Ramos (cell line): ENCODE results near the gene CFHR3.
"Not testable (repeated sequence)": the region's sequence is repeated elsewhere in the genome, so short reads cannot be mapped to it uniquely, and the experiment has no call there.

Experiments
- in situ Hi-C: fragments of 300-500 bp; cut with MboI; formaldehyde crosslinking; loops from one replicate; pipeline ENCODE4 v1.14.3; 2022; ENCODE audit warnings: low sequenced_read_pairs; ENCODE audit not compliant: unreplicated experiment

CFHR3 gene

DNA sequence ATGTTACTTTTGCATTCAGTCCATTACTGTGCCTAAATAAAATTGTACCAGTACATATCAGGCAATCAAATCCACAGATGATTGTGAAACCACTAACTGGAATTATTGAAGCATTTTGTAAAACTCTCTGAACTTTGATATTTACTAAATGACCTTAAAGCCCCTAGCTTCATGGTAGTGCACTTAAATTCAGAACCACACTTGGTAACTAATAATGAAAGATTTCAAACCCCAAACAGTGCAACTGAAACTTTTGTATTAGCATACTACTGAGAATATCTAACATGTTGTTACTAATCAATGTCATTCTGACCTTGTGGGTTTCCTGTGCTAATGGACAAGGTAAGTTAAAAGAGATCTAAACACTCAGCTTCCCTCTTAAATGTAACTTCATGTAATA is at the start of gene CFHR3:
Gene CFHR3 (plus strand): TSS at position 238 of the 400 bp plus-strand sequence. CDS start 47 bp downstream, at position 285.
- in situ Hi-C loops, result no loop called here

DNA sequence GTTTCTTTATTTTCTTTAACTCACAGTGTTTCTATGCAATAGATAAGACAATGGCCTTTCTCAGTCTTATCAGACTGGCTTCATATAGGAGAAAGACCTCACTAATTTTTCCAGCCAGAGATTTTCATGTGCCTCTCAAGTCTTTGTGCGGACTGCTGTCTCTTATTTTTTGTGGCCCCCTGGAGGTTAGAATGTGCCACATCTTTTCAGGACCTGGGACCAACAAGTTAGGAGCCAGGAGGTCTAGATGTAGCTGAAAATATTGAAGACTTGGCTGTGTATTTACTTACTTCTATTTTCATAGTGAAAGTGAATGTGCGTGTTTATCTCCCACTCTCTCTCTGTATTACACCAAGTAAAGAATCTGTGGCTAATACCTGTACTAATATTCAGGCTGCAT is 42.1 kb upstream of the CFHR3 start:
- in situ Hi-C loops, result no loop called here

DNA sequence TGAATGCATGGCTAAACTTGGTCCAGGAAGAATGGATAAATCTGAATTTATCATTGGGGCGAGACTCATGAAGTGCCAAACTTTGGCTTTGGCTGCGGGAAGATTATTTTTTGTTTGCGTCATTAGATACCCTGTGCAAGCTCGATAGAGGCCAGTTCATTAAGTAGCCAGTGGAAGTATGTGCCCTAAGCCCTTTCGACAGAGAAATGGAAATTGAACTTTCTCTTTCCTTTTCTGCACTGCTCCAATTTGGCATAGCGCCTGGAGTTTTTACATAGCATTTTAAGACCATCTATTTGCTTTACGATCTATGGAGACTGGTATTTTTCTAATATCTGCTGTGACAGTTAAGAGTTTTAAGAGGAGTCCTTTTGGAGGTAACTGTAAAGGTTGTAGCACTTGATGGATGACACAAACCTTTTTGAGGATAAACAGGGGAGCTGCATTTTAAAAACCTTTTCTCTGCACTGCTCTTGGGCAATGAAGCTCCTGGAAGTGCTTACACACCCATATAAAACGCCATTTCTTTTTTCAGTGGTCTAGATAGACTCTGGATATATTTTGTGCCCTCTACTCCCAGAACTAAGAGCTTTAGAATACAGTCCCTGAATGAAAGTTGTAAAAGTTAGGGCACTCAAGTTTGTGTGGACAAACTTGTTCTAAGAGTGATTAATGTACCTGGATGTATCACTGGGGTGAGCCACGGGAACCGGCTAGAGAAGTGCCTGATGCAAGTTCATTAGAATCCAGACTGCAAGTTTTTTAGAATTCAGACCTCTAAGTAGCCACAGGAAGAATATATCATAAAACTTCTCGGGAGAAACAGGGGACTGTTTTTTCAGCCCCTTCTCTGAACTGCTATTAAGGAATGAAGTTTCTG is 41.3 kb upstream of the CFHR3 start:
- in situ Hi-C loops, result no loop called here

DNA sequence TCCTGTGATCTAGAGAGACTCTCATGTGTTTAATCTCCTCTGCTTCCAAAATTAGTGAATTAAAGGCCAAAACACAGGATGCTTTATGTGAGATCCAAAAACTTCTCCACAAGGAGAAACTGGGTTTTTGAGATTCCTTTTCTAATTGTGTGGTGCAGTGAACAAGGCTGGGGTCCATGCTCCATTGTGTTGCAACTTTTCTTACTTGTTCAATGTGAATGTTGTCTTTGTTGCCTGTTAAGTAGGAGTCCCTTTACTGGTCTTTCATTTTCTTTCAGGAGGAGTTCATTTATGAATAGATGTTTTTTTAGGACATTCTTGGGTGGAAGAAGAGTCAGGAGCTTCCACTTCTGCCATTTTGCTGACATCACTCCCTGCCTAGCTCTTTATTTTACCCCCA is 40.6 kb upstream of the CFHR3 start:
- in situ Hi-C loops, result no loop called here

DNA sequence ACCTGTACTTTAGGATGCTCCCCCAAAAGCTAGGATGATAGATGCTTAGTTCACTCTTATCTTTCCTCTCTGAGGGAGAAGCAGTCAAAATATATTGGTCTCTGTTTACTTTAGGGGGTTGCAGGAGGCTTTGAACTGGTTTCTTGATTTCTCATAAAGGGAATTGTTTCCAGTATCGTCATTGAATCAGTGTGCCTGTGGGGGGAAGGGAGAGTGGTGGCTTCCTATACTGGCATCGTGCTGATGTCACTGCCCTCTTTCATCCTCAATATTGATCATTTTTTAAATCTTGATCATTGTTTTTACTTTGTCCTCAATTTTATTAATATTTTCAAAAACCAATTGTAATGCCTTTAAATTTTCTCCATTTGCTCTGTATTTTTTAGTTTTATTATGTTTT is 40.2 kb upstream of the CFHR3 start:
- in situ Hi-C loops, result no loop called here

DNA sequence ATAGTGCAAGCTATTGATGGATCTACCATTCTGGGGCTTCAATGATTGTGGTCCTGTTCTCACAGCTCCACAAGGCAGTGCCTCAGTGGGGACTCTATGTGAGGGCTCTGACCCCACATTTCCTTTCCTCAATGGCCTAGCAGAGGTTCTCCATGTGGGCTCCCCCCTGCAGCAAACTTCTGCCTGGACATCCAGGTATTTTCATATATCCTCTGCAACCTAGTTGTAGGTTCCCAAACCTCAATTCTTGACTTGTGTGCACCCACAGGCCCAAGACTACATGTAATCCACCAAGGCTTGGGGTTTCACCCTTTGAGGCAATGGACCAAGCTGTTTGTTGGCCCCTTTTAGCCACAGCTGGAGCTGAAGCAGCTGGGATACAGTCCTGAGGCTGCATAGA is 35.9 kb upstream of the CFHR3 start:
- in situ Hi-C loops, result no loop called here

DNA sequence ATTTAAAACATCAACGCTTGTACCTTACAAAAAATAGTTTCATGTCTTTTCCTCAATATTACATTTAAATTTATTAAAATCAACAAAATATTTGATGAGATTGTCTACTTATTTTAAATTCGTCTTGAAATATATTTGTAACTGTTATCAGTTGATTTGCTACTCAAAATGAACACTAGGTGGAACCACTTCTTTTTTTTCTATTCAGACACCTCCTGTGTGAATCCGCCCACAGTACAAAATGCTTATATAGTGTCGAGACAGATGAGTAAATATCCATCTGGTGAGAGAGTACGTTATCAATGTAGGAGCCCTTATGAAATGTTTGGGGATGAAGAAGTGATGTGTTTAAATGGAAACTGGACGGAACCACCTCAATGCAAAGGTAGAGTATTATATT is 31.4 kb upstream of the CFHR3 start:
- in situ Hi-C loops, result not testable (repeated sequence)

DNA sequence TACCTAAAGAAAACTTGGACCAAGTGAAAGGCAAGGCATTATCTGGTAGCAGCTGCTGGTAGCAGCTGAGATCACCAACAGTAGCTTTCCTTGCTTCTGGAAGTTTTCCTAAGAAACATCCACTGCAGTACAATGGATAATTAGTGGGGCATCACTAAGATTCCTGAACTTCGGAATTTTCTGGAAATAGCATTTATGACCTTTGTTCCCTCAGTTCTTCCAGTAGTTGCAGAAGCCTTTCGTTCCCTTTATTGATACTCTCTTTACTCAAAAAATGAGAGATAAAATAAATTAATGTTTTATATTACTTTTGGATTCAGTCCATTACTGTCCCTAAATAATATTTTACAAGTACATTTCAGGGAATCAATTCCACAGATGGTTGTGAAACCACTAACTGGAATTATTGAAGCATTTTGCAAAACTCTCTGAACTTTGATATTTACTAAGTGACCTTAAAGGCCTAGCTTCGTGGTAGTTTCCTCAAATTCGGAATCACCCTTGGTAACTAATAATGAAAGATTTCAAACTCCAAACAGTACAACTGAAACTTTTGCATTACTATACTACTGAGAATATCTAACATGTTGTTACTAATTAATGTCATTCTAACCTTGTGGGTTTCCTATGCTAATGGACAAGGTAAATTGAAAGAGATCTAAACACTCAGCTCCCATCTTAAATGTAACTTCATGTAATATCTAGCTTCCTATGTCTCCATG is 9.5 kb upstream of the CFHR3 start:
- in situ Hi-C loops, result not testable (repeated sequence)

DNA sequence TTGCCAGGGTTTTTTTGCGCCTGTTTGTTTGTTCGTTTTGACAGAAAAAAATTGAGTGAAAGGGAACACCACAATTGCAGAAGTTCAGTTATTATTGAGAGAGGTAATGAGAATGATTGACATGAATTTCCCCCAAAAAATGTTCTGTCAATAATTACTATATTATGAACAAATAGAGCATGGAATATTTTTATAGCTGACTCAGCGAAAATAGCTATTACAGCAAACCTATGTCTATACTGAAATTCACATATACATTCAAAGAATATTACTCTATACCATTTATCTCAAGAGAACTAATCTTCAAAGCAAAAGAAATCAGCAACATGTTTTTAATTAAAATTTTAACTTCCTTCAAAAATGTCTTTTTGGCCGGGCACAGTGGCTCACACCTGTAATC is 4.8 kb upstream of the CFHR3 start:
- in situ Hi-C loops, result not testable (repeated sequence)

DNA sequence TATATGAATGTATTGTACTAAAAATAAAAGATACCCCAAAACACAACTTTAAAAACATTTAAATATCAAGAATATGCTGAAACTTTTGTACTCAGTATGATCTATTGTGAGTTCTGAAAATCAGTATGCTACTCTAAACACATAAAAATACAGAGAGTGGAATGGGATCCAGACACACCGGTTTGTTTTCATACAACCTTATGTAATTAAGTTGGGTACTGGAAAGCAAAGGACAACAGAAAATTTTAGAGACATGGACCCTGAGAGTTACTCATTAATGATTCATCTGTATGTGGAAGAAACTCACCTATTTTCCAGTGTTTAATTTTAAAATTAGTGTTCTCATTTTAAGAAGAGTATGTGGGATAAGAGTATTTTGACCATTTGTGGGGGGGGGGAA is 927 bp upstream of the CFHR3 start:
- in situ Hi-C loops, result no loop called here

DNA sequence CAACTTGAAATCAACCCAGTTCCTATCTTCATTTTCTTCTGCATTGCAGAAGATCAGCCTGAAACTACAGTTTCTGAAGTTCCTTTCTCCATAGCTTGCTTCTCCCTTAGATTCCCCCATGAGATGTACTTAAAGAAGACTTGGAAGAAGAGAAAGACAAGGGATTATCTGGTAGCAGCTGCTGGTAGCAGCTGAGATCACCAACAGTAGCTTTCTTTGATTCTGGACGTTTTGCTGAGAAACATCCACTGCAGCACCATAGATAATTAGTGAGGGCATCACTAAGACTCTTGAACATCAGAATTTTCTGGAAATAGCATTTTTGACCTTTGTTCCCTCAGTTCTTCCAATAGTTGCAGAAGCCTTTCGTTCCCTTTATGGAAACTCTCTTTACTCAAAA is 465 bp upstream of the CFHR3 start:
- in situ Hi-C loops, result no loop called here

DNA sequence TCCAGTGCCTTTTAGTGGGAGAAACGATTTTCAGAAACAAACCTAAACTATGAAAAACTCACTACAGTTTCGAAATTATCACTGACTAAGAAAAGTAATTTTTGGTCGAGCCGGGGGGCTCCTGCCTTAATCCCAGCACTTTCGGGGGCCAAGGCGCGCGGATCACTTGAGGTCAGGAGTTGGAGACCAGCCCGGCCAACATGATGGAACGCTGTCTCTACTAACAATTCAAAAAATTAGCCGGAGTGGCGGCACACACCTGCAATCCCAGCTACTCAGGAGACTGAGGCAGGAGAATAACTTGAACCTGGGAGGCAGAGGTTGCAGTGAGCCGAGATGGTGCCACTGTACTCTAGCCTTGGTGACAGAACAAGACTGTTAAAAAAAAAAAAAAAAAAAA is 3.0 kb downstream of the CFHR3 start:
- in situ Hi-C loops, result no loop called here

DNA sequence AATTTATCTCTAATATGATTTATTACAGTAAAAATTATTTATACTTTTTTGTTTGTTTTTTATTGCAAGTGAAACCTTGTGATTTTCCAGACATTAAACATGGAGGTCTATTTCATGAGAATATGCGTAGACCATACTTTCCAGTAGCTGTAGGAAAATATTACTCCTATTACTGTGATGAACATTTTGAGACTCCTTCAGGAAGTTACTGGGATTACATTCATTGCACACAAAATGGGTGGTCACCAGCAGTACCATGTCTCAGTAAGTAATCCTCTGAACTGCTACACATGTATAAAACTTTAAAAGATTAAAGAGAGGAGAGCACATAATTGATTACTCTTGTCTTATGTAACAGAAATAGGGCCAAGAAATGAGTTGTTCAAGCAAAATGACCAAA is 4.5 kb downstream of the CFHR3 start:
- in situ Hi-C loops, result no loop called here

DNA sequence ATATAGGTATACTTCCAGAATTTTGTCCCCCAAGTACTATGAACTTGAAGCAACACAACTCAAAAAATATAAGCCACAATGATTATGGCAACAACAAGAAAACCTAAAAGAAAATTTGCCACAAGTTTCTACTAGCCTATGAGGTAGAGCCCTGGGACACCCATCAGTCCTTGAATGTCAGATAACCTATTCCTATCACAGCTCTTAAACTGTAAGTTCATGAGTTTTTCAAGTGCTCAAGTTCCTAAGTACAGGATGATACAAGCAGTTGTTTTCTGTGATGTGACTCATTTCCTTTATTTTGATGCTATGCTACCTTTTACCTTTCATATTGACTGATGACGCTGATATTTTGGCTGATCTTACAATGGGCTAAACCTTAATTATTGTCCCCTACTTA is 16.6 kb downstream of the CFHR3 start:
- in situ Hi-C loops, result not testable (repeated sequence)

DNA sequence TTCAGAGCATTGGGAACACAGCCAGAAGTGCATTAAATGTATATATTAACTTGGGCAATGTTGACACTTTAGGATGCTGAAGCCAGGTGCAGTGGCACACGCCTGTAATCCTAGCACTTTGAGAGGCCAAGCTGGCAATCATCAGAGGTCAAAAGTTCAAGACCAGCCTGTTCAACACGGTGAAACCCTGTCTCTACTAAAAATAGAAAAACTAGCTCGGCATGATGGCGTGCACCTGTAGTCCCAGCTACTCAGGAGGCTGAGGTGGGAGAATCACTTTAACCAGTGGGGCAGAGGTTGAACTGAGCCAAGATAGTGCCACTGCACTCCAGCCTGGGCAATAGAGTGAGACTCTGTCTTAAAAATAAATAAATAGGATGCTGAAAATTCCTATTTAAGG is 19.5 kb downstream of the CFHR3 start:
- in situ Hi-C loops, result not testable (repeated sequence)

DNA sequence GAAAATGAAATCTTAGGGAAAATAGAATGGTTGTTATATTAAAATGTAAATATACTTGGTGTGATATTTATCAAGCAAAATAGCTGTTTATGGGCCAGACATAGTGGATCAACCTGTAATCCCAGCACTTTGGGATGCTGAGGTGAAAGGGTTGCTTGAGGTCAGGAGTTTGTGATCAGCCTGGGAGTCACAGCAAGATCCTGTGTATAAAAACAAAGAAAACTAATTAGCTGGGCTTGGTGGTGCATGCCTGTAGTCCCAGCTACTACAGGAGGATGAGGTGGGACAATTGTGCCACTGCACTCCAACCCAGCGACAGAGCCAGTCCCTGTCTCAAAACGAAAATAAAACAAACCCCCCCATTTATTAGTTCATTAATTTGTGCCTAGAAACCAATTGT is 23.3 kb downstream of the CFHR3 start:
- in situ Hi-C loops, result no loop called here

DNA sequence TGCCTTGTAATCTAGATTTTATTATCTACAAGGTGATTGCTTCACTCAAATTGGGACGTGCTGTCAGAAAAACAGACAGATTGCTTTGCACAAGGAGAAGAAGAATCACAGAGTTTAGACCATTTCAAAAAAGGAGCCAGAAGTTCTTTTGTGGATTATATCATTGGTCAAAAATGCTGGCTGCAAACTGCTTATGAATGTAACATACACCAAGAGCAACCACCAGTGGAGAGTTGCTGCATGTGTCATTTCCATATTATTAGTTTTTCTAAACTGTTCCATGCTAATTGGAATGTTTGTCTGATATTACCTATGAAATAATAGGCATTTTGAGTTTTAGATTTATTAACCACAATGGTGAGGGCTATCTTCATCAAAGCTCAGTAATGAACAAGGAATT is 27.3 kb downstream of the CFHR3 start:
- in situ Hi-C loops, result not testable (repeated sequence)

DNA sequence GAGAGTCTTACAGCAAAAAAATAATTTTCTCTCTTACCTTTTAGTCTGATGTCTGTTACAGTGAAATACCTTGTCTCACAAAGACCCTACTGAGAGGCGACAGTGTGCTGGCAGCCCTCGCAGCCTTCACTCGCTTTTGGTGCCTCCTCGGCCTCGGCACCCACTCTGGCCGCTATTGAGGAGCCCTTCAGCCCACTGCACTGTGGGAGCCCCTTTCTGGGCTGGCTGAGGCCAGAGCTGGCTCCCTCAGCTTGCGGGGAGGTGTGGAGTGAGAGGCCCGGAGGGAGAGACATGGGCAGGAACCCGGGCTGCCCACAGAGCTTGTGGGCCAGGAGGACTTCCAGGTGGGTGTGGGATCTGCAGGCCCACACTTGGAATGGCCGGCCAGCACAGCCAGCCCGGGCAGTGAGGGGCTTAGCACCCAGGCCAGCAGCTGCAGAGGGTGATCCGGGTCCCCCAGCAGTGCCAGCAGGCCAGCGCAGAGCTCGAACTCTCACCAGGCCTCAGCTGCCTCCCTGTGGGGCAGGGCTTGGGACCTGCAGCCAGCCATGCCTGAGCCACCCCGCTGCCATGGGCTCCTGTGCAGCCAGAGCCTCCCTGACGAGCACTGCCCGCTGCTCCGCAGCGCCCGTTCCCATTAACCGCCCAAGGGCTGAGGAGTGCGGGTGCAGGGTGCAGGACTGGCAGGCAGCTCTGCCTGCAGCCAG is 34.0 kb downstream of the CFHR3 start:
- in situ Hi-C loops, result no loop called here

DNA sequence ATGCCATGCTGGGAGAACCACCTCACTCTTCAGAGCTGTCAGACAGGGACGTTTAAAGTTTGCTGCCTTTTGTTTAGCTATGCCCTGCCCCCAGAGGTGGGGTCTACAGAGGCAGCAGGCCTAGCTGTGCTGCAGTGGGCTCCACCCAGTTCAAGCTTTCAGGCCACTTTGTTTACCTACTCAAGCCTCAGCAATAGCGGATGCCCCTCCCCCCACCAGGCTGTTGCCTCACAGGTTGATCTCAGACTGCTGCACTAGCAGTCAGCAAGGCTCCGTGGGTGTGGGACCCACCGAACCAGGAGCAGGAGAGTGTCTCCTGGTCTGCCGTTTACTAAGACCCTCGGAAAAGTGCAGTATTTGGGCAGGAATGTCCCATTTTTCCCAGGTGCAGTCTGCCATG is 42.8 kb downstream of the CFHR3 start:
- in situ Hi-C loops, result not testable (repeated sequence)

DNA sequence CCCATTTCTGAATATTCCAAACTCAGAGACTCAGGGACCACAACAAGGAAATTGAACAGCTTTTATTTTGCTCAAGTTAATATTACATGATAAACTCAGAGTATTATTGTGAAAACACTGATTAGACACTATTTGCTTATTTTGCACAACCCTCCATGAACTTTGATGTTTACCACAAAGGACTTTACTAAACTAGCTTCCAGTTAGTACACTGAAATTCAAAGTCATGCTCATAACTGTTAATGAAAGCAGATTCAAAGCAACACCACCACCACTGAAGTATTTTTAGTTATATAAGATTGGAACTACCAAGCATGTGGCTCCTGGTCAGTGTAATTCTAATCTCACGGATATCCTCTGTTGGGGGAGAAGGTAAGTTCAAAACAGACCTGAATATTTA is 44.9 kb downstream of the CFHR3 start, which contains the start of gene CFHR1:
Gene CFHR1 (plus strand): TSS at position 201 of the 400 bp plus-strand sequence. CDS start 114 bp downstream, at position 315.
- in situ Hi-C loops, result not testable (repeated sequence)

DNA sequence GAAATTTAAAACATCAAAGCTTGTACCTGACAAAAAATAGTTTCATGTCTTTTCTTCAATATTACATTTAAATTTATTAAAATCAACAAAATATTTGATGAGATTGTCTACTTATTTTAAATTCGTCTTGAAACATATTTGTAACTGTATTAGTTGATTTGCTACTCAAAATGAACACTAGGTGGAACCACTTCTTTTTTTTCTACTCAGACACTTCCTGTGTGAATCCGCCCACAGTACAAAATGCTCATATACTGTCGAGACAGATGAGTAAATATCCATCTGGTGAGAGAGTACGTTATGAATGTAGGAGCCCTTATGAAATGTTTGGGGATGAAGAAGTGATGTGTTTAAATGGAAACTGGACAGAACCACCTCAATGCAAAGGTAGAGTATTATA is 53.2 kb downstream of the CFHR3 start:
- in situ Hi-C loops, result not testable (repeated sequence)
